HG02571 (cell line): ENCODE data around the gene SORCS3.

Experiments used
- ATAC-seq: cut with Tn5 transposase; IDR thresholded peaks from one replicate; pipeline ENCODE4 v1.9.1; 2021; ENCODE audit warnings: mild to moderate bottlenecking, moderate library complexity; ENCODE audit not compliant: unreplicated experiment

SORCS3 gene

GRCh38 chr10:105161149-105161548 lies 520.1 kb downstream of the SORCS3 start:
- ATAC-seq = no peak

DNA sequence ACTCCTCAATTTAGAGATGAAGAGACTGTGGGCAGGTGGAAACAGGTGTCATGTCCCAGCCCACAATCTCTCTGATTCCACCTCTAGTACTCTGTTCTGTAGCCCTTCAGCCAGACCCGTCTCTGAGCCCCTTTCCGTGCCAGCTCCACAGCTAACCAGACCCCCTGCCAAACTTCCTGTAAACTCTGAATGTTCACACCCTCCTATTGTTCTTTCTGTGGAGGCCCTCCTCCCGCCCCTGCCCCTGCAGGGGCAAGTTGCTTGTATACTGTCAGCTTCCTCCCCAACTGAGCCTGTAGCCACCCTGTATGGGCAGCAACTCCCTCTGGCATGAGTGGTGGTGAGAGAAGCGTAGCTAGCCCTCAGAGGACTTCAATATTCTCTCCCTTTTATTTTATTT lies 520.7 kb downstream of the SORCS3 start:
- no peak for ATAC-seq

DNA sequence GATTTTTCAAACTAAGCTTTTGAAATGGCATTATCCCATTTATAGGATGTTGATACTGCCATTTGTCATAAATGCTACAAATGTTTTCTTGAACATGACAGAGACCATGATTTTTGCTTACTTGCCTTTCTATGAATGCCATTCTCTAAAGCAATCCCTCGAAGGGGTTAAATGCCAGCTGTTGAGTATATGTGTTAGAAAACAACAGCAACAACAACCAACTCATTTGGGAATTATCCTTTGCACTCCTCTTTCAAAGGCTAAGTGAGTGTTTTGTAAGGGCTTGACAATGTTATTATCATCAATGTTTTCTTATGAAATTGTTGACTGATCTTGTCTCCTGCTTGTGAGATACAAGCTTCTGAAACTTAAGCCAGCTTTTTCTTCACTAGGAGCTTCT lies 529.4 kb downstream of the SORCS3 start:
- no peak for ATAC-seq

DNA sequence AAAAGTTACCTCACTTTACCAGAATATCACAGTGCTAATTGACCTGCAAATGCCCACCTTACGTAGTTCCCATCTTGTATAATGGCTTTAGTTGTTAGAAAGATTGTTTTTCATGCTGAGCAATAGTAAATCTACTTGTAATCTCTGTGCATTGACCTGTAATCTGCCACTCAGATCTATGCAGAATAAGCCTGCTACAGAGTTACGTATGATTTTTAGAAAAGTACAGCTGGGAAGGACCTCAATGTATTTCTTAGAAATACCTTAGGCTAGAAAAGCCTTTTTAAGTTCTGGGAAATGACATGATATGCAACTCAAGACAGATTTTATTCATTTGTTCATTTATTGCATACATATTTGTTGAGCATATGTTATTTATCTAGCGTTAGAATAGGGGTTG lies 530.9 kb downstream of the SORCS3 start:
- ATAC-seq = no peak

DNA sequence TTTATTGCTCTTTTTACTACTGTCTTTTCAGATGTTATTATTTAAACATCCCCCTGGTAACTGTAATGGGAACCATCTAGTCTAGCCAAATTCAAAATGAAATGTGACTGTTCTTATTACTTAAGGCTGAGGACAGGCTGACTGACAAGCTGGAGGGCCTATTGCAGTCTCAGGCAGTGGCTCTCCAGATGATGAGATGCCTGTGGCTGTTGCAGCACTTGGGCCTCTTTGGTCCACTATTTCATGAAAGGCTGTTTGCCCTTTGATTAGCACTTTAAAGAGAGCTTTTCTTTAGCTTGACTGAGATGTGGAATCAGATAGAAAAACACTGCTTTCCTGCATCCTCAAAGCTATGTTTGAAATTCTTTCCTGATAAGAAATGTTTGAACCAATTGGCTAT lies 540.5 kb downstream of the SORCS3 start:
- no peak for ATAC-seq

DNA sequence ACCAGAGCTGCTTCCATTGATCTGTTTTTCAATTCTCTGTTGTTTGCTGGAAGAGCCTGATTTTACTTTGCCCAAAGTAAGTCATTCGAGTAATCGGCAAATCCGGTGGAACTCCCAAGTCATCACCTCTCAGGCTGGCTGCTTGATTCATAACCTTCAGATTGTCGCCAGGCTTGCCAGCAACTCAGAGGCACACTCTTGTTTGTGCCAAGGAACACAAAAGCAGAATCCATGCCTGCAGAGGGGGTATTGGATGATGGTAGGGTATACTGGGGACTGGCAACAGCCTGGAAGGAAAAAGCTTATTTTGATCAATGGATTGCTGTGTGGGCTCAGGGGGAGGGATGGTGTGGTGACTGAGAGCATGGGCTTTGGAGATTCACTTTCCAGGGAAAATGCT lies 542.4 kb downstream of the SORCS3 start:
- ATAC-seq = no peak

DNA sequence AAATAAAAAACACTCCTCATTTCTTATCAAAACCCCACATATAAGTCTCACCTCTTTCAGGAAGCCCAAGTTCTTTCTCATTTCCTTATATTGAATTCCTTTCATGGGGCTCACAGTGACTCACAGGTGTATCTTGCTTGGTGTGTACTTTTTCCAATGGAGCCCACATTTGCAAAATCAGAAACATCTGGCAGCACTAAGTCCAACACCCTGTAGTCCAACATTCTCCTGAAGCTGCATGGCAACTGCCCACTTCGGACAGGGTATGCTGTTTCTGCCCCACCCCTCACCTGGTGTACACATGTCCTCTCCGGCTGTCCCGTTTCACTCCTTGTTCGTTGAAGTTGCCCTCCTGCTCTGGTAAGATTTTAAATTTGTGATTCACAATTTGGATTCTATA lies 544.1 kb downstream of the SORCS3 start:
- no peak for ATAC-seq

DNA sequence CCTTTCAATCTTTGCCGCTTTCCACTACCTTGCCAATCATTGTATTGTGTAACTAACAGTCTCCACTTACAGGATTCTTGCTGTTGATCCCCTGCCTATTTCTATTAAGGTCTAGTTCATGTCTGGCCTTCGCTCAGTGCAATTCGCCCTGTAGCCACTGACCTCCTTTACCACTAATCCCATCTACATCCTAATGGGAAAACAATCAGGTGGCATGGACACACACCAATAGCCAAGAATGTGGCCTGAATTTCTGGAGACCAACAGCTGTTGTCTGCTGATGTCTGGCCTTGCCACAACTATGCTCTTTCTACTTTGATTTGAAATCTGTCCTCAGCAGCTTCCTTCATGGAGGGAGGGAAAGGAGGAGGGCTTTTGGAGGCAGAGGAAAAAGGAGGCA lies 546.2 kb downstream of the SORCS3 start:
- ATAC-seq = no peak

- no peak for ATAC-seq
Observed at GRCh38 chr10:105188737-105189462, 547.8 kb downstream of the SORCS3 start.

GRCh38 chr10:105189463-105189800 lies 548.3 kb downstream of the SORCS3 start:
- no peak for ATAC-seq

DNA sequence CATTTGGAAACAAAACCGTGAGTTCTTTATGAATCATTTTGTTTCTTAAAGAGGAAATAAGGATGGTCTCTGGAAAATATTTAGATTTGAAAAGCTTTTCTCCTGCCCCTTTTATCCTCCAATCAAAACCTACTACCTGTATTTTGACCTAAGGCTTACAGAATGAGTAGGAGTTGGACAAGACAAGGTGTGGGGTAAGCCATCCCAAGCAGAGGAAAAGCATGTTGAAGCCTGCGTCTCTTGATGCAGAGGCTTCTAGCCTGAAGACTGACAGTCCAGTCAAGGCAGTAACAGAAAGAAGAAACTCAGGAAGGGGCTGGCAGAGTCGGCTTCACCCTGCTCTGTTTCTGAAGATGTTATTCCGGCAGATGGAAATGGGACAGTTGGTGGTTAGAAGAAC lies 551.1 kb downstream of the SORCS3 start:
- no peak for ATAC-seq

- no peak for ATAC-seq
Observed at GRCh38 chr10:105192861-105193260, 551.8 kb downstream of the SORCS3 start.

DNA sequence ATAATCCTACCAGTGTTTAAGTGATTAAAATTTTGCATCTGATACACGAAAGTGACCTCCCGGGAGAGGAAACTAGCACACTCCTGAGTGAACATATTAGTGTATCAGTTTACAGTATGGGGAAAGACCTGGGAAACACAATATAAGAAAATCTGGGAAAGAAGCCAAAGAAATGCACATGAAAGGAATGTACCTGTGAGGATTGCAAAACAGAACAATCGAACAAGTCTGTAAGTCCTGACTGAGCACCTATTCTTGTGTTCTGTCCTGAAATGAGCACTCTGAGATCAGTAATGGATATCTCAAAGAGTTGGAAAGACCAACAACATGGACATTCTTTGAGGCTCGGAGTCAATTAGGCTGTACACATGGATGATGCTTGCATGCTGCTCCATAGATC lies 554.7 kb downstream of the SORCS3 start:
- ATAC-seq = no peak

- no peak for ATAC-seq
Observed at GRCh38 chr10:105197598-105198364, 556.7 kb downstream of the SORCS3 start.

DNA sequence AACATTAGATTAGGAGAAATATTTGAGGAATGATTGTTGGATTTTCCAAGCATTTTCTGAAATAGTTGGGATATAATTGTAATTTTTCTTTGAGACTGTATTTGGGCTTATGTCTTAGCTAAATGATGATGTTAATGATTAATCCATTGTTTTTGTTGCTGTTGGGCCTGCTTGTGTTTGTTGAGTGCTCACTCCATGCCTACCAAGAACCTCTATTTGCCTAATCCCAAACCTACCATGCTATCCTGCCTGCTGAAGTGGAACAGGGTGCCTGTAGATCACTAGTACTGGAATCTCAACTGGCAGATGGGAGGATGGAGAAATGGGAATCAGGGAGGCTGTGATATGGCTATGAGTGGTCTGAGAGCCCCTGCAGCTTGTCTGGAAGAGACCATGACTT lies 565.5 kb downstream of the SORCS3 start:
- ATAC-seq = no peak

DNA sequence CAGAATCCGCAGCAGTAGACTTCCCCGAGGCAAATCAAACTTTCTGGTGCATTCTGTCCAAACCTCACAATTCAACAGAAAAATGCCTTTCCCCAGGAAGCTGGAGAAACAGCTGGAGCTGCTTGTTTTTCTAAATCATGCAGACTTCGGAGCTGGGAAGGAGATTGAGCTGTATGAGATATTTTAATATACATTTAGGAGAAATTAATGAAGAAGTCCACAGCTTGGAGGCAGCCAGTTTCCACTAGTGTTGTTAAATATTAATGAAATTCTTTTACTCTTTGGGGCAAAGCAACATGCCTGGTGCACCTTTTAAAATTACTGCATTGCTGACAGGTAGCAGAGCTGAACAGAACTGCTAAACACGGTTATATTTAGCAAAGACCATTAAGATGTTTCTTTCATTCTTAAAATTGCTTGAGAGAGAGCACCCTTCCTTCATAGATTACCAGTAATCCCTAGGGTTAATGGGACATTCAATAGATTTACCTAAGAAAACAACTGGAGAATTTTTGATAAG lies 566.4 kb downstream of the SORCS3 start:
- no peak for ATAC-seq

GRCh38 chr10:105210546-105210945 lies 569.5 kb downstream of the SORCS3 start:
- no peak for ATAC-seq

GRCh38 chr10:105237685-105238084 lies 596.6 kb downstream of the SORCS3 start:
- ATAC-seq = no peak

GRCh38 chr10:105239311-105240219 lies 598.5 kb downstream of the SORCS3 start:
- ATAC-seq = no peak

DNA sequence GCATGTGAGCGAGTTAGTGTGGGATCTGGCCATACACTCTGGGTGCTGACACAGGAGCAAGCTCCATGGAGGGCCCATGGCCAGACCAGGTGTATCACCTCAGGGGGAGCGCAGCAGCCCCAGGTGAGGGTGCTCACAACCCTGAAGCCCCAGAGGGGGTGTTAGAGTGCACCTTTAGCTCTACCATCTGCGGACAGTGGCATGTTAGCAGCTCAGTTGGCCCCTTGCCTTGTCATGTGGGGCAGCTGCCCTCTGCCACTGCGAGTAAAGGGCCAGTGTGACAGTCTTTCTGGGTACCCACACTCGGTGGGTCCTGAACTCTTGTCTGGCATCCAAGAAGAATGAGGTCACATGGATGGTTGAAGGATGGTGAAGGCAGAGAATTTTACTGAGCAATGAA lies 600.2 kb downstream of the SORCS3 start:
- ATAC-seq = no peak

GRCh38 chr10:105243381-105243780 lies 602.3 kb downstream of the SORCS3 start:
- no peak for ATAC-seq
